ENCODE results near the gene NRXN2.
"Not testable (repeated sequence)": the region's sequence is repeated elsewhere in the genome, so short reads cannot be mapped to it uniquely, and the experiment has no call there.

NRXN2 gene

DNA sequence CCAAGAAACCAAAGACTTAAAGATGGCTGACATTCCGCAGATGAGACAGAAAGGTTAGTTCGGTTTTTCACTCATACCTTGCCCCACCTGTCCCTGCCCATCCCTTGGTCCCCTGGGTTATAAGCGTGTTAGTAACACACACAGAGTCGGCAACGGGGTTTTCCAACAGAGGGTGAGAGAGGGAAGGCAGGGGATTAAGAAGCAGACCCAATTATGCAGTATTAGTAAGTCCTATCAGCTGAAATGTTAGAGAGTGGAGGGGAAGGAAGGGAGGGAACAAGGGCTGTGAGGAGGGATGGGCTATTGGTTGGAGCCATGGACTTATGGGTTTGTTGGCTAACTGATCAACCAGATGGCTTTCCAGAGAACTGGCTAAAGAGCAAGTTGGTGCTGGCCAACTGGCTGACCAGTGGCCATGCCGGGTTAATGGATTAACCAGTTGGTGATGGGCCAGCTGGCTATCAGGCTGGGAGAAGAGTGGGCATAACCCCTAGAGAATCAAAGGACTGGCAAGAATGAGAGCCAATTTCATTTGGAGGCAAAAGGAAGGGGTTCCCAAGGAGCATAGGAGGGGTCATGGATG lies 45.5 kb downstream of the NRXN2 start:
- H3K4me3 ChIP-seq (ENCODE audit: low read depth, low read length), result no peak overlapping the region

DNA sequence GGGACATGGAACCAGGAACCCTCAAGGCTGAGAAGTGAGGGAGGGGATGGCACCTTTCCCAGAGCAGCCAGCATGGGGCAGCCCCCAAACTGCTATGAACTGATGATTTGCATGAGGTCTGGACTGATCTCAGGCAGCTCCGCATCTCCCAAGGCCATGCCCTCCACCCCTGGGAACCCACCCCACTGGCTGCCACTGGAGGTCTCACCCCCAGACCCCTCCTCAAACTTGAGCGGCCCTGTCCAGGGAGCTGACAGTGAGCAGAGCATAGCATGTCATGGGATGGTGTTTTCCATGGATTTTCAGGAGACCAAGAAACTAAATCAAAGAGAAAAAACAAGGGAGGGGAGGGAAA lies 46.8 kb downstream of the NRXN2 start:
- H3K4me3 ChIP-seq (ENCODE audit: low read depth, low read length), result no peak overlapping the region

DNA sequence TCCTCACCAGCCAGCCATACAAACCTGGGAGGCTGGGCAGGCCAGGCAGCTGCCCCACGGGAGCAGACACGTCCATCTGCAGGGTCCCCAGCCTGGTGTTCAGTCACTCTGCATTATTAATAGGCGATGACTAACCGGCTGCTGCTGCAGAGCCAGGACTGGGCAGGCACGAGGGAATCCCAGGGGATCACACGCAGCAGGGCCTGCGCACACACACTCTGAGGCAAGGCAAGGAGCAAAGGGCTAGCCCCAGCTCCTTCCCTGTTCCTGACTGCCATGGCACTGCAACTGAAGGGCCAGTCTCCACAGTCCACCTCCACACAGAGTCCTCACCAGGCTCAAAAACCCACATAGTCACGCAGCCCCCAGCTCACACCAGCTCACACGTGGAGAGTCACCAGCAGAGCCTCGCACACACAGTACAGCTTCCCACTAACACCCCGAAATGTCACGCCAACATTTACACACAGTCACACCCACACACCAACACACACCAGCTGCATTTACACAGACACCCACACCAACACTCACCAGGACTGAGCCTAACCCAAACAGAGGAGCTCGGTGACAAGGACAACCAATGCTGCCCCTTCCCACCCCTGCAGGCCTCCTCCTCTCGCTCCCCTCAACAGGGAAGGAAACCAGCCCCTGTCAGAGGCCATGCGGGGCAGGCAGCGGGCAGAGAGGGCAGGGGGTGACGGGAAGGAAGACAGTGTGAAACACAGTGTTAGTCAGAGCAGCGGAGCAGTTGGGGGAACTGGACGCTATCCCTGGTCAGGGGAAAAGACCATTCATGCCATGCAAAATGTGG lies 47.3 kb downstream of the NRXN2 start:
- no peak overlapping the region for H3K4me3 ChIP-seq (ENCODE audit: low read depth, low read length)

DNA sequence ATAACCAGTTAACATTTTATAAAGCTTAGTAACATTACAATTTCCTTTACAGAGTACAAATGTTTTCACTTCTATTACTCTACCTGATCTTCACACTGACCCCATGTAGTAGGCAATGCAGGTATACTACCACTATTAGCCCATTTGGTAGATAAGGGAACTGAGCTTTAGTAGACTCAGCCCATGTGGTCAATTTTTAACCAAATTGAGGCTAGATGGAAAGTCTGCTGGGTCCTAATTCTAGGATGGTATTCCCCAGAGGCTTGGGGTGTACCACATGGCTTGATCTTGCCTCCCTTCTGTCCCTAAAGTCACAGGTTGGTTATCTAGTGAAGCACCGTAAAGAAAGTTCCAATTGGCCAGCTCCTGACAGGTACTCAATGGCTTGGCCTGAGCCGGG lies 48.2 kb downstream of the NRXN2 start:
- no peak overlapping the region for H3K4me3 ChIP-seq (ENCODE audit: low read depth, low read length)

DNA sequence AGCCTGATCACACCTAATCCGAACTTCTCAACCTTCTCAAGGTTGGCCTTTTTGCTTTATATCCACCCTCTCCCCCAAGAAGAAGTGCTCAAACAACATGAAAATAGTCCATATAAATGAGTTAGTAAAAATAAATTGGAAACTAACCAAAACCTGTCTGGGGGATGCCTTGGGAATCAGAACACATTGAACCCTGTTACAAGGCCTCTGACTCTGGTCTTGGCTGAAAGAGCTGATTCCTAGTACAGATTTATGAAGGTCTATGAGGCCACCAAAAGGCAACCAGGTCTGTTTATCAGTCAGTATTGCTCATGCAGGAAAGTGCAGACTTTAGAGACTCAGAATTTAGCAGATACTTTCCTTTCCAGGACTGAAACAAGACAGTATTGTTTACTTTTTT lies 49.7 kb downstream of the NRXN2 start:
- no peak overlapping the region for H3K4me3 ChIP-seq (ENCODE audit: low read depth, low read length)

DNA sequence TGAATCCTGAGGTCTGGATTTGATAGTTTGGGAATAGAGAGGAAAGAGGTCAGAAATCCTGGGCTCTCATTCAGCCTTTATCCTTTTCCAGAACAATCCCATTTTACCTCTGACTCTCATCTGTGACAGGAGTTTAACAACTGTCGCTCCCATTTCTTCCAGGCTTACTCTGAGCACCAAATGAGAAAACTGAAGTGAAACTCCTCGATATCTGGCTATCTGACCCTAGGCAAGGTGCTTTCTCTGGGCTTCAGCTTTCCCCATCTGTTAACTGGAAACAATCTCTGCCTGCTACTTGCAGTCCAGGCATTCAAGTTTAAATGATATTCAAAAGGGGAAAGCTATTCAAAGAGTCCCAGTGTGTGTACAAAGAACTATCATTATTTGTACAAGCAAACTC lies 50.1 kb downstream of the NRXN2 start:
- no peak overlapping the region for H3K4me3 ChIP-seq (ENCODE audit: low read depth, low read length)

DNA sequence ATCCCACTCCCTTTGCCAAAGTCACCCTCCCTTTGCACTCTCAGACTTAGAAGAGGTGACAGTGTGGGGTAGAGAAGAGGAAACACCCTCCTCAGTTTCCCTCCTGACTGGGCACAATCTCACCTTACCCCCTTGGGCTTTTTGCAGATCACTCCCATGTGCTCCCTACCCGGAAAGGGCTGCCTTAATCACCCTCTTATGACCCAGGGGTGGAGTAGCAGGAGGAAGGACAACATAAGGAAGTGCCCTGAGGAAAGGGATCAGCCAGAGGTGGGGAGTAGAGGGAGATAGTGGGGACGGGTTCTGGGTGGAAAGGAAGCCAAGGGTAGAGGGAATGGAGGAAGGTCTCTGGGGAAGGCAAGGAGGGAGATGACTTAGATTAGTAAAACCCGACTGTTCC lies 52.0 kb downstream of the NRXN2 start:
- no peak overlapping the region for H3K4me3 ChIP-seq (ENCODE audit: low read depth, low read length)

DNA sequence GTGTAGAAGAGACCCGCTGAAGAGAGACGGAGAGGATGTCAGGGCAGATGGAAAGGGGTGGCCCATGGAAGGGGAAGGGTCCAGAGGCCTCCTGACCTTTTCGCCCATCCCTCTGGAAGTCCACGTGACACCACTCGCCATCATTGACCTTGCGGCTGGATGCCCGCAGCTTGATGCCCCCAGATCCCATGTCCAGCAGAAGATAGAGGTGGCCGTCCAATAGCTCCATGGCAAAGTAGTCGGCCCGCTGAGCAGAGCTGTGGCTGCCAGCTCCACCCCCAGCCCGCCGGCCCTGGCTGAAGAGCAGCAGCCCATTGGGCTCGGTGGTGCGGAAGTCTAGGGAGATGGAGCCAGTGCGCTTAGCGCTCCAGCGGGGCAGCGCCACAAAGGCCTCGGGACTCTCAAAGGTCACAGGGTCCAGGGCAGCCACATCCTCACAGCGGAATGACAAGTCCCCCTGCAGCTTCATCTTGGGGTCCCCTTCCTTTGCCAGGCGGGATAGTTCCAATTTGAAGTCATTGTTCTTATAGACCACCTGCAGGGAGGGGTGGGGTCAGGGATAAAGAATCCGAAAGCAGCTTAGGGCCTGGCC lies 55.7 kb downstream of the NRXN2 start:
- no peak overlapping the region for H3K4me3 ChIP-seq (ENCODE audit: low read depth, low read length)

DNA sequence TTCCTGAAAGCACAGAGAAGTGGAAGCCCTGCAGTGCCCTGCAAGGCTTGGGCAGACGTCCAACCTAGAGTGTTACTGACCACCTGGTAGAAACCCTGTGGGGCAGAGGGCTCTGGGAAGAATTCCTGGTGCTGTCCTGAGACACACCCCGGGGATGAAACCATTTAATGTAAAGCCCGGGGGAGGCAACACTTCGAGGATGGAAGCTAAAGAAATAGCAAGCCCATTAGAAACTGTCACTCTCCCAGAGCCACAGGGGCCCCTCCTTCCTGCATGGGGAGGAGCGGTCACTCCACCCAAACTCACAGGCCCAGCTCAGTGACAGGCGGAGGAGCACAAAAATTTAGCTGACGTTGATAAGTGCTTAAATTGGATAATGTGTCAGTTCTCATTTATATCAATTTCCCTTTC lies 57.6 kb downstream of the NRXN2 start:
- no peak overlapping the region for H3K4me3 ChIP-seq (ENCODE audit: low read depth, low read length)

DNA sequence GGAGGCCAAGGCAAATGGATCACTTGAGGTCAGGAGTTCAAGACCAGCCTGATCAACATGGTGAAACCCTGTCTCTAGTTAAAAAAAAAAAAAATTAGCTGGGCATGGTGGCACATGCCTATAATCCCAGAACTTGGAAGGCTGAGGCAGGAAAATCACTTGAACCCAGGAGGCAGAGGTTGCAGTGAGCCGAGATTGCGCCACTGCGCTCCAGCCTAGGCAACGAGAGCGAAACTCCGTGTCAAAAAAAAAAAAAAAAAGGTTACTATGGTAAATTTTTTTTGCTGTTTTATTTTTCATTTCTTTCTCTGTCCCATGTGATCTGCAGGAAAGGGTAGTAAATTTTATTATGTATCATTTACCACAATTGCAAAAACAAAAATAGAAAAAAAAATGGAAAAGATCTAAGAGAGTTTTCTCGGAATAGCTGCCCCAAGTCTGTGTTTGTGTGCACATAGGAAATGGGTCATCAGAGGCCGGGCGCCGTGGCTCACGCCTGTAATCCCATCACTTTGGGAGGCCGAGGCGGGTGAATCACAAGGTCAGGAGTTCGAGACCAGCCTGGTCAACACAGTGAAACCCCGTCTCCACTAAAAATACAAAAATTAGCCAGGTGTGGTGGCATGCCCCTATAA lies 58.6 kb downstream of the NRXN2 start:
- not testable (repeated sequence) for H3K4me3 ChIP-seq (ENCODE audit: low read depth, low read length)

DNA sequence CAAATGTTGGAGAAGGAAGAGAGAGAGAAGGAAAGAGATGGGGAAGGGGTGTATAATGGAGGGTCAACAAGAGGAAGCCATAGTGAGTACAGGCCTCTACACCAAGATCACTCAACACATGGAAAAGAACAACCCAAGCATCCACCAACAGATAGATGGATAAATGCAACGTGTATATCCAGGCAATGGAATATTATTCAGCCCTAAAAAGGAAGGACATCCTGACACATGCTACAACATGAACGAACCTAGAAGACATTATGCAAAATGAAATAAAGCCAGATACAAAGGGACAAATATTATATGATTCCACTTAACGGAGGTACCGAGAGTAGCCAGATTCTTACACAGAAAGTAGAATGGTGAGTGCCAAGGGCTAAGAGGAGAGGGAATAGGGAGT lies 59.3 kb downstream of the NRXN2 start:
- no peak overlapping the region for H3K4me3 ChIP-seq (ENCODE audit: low read depth, low read length)

DNA sequence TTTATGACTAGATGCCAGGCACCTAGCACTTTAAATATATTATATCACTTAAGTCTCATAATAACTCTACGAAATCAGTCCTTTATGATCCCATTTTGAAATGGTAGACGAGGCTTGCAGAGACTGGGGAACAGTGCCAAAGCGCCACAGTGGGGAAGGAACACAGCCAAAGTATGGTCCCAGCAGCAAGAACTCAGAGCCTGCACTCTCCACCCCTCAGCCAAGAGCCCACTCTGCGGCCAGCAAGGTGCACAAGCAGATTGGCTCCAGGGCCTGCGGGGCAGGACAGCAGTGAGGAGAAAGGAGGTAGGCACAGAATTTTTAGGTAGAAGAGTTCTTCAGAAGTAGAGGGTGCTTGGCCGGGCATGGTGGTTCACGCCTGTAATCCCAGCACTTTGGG lies 61.4 kb downstream of the NRXN2 start:
- H3K4me3 ChIP-seq (ENCODE audit: low read depth, low read length), result no peak overlapping the region

DNA sequence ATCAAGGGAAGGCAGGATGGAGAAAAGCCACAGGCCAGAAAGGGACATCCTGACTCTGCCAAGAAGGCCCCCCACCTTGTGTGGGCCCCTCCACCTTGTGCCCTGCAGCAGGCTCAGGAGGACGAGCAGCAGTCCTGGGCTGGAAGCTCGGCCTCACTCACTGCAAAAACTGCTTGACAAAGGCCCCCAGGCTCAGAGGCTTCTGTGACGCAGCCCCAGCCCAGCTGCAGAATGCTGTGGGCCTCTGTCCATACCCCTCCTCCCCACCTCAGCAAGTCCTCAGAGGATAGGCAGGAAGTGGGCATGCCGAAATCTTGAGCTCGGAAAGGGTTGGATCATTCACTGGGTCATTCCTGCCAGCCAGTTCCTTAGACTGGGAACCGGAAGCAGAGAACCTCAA lies 61.9 kb downstream of the NRXN2 start:
- no peak overlapping the region for H3K4me3 ChIP-seq (ENCODE audit: low read depth, low read length)

DNA sequence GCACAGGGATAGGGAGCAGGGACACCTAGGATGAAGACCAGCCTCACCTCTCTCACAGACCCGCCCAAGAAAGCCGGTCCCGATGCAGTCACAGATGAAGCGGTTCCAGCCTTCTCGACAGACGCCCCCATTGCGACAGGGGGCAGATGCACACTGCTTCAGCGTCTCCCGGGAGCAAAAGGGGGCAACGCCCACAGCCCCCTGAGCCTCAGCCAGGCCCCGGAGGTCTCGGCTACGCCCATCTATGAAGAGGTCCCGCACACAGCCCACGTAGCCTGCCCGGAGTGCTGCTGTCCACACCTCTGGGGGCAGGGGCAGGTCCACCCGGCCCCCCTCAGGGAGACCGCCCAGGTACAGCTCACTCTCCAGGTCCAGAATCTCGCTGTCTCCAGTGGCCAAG lies 62.3 kb downstream of the NRXN2 start:
- no peak overlapping the region for H3K4me3 ChIP-seq (ENCODE audit: low read depth, low read length)

DNA sequence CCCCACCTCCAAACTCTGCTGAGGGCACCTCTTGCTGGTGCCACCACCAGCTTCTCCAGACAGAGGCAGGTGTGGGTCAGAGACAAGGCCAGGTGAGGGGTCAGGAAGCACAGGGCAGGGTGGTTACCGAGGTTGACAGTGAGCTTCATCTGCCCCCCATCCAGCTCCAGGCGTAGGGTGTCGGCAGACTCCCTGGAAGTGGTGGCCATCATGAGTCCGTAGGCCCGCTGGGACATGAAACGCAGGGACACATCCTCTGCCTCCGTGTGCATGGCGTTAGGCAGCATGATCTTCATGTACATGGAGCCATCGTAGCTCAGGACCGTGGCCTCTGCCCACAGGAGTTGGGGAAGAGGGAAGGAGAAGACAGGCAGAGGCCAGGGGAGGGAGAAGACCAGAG lies 62.8 kb downstream of the NRXN2 start:
- H3K4me3 ChIP-seq (ENCODE audit: low read depth, low read length), result no peak overlapping the region

DNA sequence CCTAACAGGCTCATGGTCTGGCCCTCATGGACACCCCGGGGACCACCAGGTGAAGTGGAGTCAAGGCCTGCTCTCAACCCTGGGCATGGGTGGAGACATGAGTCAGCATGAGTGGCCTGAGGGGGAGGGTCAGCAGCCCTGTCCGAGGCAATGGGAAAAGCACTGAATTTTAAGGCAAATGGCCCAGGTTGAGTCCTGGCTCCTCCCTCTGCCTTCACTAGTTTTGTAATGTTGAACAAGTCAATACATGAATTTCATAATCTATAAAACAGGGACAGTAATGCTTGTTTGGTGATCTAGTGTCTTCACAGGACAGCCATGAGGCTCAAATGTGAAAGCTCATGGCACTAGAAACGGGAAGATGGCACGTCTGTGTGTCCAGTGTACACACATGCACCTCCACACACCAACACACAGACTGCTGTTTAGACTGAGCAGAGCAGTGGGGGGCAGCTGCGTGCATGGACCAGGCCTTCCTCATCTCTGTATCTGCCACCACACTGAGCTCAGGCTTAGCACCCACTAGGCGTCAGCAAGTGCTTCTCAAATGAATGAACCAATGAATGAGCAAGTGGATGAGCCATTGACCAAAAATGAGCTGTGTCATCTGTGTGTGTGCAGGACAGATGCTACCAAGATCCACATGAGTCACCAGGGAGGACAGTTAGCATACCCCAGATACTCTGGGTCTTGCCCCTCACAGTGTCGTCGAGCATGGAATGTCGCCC lies 63.4 kb downstream of the NRXN2 start:
- no peak overlapping the region for H3K4me3 ChIP-seq (ENCODE audit: low read depth, low read length)

DNA sequence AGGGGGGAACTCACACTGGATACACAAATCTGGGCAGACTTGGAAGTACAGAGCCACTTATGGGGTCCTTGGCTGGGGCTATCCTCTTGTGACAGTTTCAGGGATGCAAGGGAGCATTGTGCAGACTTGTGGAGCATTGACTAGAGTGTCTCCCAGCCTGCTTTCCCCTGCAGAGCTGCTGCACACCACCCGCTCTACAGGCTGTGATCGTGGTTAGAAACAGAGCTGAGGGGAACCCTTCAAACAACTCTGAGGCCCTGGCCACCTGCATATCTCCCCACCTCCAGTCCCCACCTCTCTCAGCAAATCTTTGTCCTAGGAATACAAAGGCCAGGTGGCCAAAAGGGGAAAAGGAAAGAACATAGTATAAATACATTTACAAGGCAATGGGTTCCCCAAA lies 64.7 kb downstream of the NRXN2 start:
- H3K4me3 ChIP-seq (ENCODE audit: low read depth, low read length), result no peak overlapping the region

DNA sequence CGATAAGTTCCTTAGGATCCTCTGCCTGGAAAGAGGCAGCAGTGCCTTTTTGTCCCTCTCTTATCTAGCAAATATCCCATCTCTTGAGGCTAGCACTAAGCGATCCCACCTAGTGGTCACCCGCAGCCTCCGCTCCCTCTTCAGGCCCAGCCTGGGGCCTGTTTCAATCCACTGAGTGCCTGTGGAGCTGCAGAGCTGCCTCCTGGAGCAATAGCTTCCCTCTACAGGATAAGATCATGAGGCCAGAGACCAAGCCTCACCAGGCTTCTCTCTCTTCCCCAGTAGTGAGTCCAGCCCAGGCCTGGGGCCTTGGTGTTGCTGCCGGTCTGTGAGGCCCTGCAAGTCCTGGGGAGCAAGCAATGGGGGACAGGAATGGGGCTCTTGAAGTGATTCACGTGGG lies 66.1 kb downstream of the NRXN2 start:
- H3K4me3 ChIP-seq (ENCODE audit: low read depth, low read length), result no peak overlapping the region

DNA sequence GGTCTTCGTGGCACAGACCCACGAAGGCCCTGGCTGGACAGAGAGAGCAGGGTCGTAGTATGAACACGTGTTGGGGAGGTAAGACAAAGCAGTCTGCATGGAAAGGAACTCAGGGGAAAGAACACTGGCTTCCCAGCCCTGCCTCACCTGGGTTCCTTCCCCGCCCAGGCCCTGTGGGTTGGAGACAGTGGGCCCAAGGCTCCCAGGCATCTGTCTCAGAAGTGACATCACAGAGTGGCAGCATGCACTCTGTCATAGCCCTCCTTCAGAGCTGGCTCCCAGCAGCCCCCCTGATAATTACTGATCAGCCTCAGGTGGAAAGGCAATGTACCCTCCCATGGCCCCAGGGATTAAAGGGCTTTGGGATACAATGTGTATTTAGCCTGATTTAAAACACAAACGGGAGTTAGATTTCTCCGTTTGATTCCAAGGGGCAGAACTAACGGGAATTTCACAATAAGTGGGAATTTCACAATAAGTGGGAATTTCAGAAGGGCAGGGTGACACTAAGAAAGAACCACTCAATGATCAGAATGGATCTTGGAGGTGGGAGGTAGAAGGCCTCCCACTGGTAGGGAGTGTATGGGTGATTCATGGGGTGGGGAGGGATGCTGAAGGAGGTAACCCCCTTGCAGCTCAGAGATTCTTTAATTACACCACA lies 66.9 kb downstream of the NRXN2 start:
- no peak overlapping the region for H3K4me3 ChIP-seq (ENCODE audit: low read depth, low read length)

DNA sequence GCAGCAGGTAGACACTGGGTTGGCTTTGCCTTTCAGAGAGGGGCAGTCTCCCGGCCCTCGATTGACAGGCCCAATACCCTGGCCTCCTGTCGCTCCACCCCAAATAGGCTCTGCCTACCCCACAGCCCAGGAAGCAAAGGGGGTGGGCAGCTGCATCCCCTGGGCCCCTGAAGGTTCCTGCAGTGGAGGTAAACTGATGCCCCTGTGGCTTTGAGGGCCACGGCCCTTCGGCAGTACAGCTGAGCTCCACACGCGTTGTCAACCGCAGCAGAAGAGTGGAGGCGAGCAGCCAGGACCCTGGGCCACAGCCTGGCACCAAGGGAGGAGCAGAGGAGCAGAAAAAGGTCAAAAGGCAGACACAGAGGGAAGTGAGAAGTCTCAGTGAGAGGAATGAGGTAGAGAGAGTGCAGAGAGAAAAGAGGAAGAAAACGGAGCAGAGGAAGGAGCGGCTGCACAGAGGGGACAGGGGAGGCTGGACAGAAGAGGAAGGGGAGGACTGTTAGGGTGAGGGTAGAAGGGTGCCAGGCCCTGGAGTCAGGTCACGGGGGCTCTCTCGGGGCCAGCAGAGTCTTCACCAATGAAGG lies 67.9 kb downstream of the NRXN2 start:
- no peak overlapping the region for H3K4me3 ChIP-seq (ENCODE audit: low read depth, low read length)

DNA sequence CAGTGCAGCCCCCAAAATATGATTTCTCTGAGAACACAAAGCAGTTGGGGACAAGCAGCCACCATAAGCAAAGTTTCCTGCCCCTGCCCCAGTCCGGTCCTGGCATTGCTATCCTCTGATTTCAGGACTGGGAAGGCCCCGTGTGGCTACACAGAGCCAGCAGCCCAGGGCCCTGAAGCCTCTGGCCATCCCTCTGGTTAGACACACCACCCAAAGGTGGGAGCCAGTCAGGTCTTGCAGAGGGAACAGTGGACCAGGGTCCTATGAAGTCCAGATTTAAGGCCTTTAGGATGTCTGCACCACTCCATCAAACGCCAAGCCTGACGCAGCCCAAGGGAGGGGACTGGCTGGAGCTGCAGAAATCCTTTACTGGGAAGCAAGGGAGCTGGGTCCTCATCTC lies 68.6 kb downstream of the NRXN2 start:
- H3K4me3 ChIP-seq (ENCODE audit: low read depth, low read length), result no peak overlapping the region

All from iPS-11a (cell line).